ENCODE data around the gene RFX1.

RFX1 gene

GRCh38 chr19:13946414-13946813, 59.7 kb downstream of the RFX1 start:
- TF ChIP-seq RAD21 (IDR thresholded peaks at IDR 0.05; ENCODE audit: low read depth) = no peak
- no peak for TF ChIP-seq TEAD4 (IDR thresholded peaks at IDR 0.05)
- no peak for TF ChIP-seq CEBPB (IDR thresholded peaks at IDR 0.05)
- no peak for TF ChIP-seq TAF1 (IDR thresholded peaks at IDR 0.05; ENCODE audit: low read depth)
- no peak for TF ChIP-seq EP300 (IDR thresholded peaks at IDR 0.05; ENCODE audit: borderline replicate concordance)
- no peak for TF ChIP-seq TCF12 (IDR thresholded peaks at IDR 0.05; ENCODE audit: low read depth)

GRCh38 chr19:13942023-13942684, 64.0 kb downstream of the RFX1 start:
- TF ChIP-seq TAF1 (IDR thresholded peaks at IDR 0.05; ENCODE audit: low read depth) = no peak
- TF ChIP-seq USF1 (IDR thresholded peaks at IDR 0.05) = peak; percentile 85
- TF ChIP-seq MAX (IDR thresholded peaks at IDR 0.05) = no peak

GRCh38 chr19:13938301-13939064, 67.6 kb downstream of the RFX1 start, which contains the start of gene PODNL1:
Gene PODNL1, minus strand, starts transcription at chr19:13938417. Its CDS starts 236 bp downstream, at chr19:13938181.
- TF ChIP-seq RAD21 (IDR thresholded peaks at IDR 0.05; ENCODE audit: low read depth) (no peak), TAF1 (IDR thresholded peaks at IDR 0.05; ENCODE audit: low read depth) (no peak), YY1 (IDR thresholded peaks at IDR 0.05; ENCODE audit: low read depth) (no peak), MAX (IDR thresholded peaks at IDR 0.05) (no peak)

GRCh38 chr19:13937479-13938300, 68.4 kb downstream of the RFX1 start:
- no peak for TF ChIP-seq CREB1 (IDR thresholded peaks at IDR 0.05; ENCODE audit: low read depth)
- TF ChIP-seq RAD21 (IDR thresholded peaks at IDR 0.05; ENCODE audit: low read depth) = no peak
- TF ChIP-seq REST (IDR thresholded peaks at IDR 0.05; ENCODE audit: low read depth) = no peak
- no peak for TF ChIP-seq ZBTB7A (IDR thresholded peaks at IDR 0.05; ENCODE audit: low read depth)
- TF ChIP-seq YY1 (IDR thresholded peaks at IDR 0.05; ENCODE audit: low read depth) = no peak
- no peak for TF ChIP-seq FOXM1 (IDR thresholded peaks at IDR 0.05; ENCODE audit: borderline replicate concordance, low read depth)
- no peak for TF ChIP-seq TAF1 (IDR thresholded peaks at IDR 0.05; ENCODE audit: low read depth)

GRCh38 chr19:13935765-13936510, 70.2 kb downstream of the RFX1 start:
- TF ChIP-seq EGR1 (IDR thresholded peaks at IDR 0.05) = no peak
- no peak for TF ChIP-seq YY1 (IDR thresholded peaks at IDR 0.05; ENCODE audit: low read depth)
- no peak for TF ChIP-seq MAX (IDR thresholded peaks at IDR 0.05)
- TF ChIP-seq RAD21 (IDR thresholded peaks at IDR 0.05; ENCODE audit: low read depth) = no peak
- no peak for TF ChIP-seq TCF12 (IDR thresholded peaks at IDR 0.05; ENCODE audit: low read depth)
- TF ChIP-seq USF1 (IDR thresholded peaks at IDR 0.05) = no peak
- TF ChIP-seq TEAD4 (IDR thresholded peaks at IDR 0.05) = no peak
- no peak for TF ChIP-seq NFIC (IDR thresholded peaks at IDR 0.05)
- no peak for TF ChIP-seq CEBPB (IDR thresholded peaks at IDR 0.05)
- no peak for TF ChIP-seq CREB1 (IDR thresholded peaks at IDR 0.05; ENCODE audit: low read depth)
- no peak for TF ChIP-seq TAF1 (IDR thresholded peaks at IDR 0.05; ENCODE audit: low read depth)
- TF ChIP-seq EP300 (IDR thresholded peaks at IDR 0.05; ENCODE audit: borderline replicate concordance) = no peak
- no peak for TF ChIP-seq REST (IDR thresholded peaks at IDR 0.05; ENCODE audit: low read depth)
- no peak for TF ChIP-seq FOXM1 (IDR thresholded peaks at IDR 0.05; ENCODE audit: borderline replicate concordance, low read depth)
- TF ChIP-seq ZBTB7A (IDR thresholded peaks at IDR 0.05; ENCODE audit: low read depth) = no peak

All from Ishikawa (cell line).